ENCODE data around the gene EPS8L2. TPM values are rescaled to one million over a fixed set of nuclear protein-coding genes. Genes with fewer than 3 reads are reported as not detected.

Gene EPS8L2
- total and polyA plus RNA-seq, 9 of the 15 experiments (the other 6 are each of a cell fraction or from before 2014, with no cell fraction given), result 0.75 to 17.0 (median 3.7) TPM

DNA sequence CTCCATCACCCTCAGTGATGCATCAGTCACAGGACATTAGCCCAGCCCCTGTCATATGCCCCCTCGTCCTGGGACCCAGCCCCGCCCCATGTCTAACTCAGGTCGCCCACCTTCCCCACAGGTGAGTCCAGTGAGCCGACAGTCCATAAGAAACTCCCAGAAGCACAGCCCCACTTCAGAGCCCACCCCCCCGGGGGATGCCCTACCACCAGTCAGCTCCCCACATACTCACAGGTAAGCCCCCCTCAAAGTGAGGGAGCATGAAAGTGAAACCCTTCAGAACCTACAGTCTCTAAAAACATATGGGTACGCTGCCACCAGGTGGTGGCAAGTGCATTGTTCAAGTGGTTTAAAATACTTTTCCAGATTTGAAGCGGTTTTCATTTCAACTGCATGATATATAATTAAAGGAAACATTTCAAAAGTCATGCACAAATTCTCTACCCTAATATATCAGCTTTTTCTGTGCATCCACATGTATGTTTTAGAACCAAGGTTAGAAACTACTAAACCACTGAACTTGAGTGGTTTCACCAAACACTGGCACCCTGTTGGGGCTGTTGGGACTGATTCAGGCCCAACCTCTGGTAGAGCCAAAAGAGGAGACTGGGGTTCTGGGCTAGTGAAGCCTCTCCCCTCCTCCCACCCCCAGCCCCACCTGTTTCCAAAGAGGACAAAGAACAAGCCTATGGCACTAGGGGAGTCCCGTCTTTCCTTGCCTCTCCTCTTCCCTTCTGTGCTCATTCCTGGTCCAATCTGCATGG lies 17.3 kb downstream of the EPS8L2 start:
- DNase-seq (ENCODE audit: extremely low read depth in 1 of 4, low spot score in 3 of 4) (peak in 2 of 4 experiments; percentile 41 to 71), FAIRE-seq (peak; percentile 92), ATAC-seq (no peak)
- CTCF ChIA-PET (ENCODE audit: low intra/inter-chr PET ratio), result interaction anchor here (0.7 to 2.9 kb wide), 3 partner anchors 25 to 60 kb away, joined by 4 to 16 read pairs (median 10); partner anchors contain the start of gene TMEM80
- Histone ChIP-seq H3K4me3 (no peak overlapping the region), H3K27me3 (ENCODE audit: control insufficient read depth in 2 of 2, insufficient read depth in 2 of 2, low read length in 2 of 2) (no peaks in the 10 kb centered on the region; a peak in 1 of 5 replicates), H4K20me1 (replicated peaks; ENCODE audit: control insufficient read depth, insufficient read depth, low read length) (no peaks in the 10 kb centered on the region; the same call in 1 of the 2 replicates), H3K9me1 (ENCODE audit: control insufficient read depth, insufficient read depth, low read length) (no peaks in the 10 kb centered on the region), H3K9me3 (replicated peaks; ENCODE audit: control insufficient read depth, insufficient read depth, low read depth, low read length) (no peaks in the 10 kb centered on the region), H2AFZ (ENCODE audit: low read depth, low read length) (no peak overlapping the region), H3K36me3 (ENCODE audit: control insufficient read depth, insufficient read depth, low read length) (no peaks in the 10 kb centered on the region), H3K79me2 (ENCODE audit: control insufficient read depth, insufficient read depth, low read length) (no peaks in the 10 kb centered on the region; the same call in 1 of the 3 replicates), H3K4me1 (replicated peaks in 1 of 2; ENCODE audit: control insufficient read depth in 2 of 2, insufficient read depth in 2 of 2, low read length in 2 of 2) (peaks cover 32 to 85% of the 10 kb centered on the region in 2 experiments), H3K4me2 (ENCODE audit: insufficient read depth, low read length) (no peak overlapping the region), H3K9ac (ENCODE audit: insufficient read depth in 1 of 2, low read depth in 2 of 2, low read length in 2 of 2) (no peak overlapping the region), H3K27ac (ENCODE audit: extremely low read depth, low read depth, low read length) (no peak overlapping the region)
- in situ Hi-C loops (cut with MboI) (no loop called here), intact Hi-C loops (cut with micrococcal nuclease) (loop anchor here (2.0 kb wide), 2 partner anchors 27 to 61 kb away; no protein-coding TSS in a partner anchor)
- no TSS peak for BruUV-seq (replicated peaks)
- POLR2A ChIA-PET, result interaction anchor here (0.5 to 1.5 kb wide), 2 partner anchors 24 to 743 kb away, joined by 3 to 5 read pairs; partner anchors contain the start of gene TALDO1
- WGBS (ENCODE audit: insufficient coverage, low coverage, missing lambda C conversion rate), result 33% methylated on average over 7 of the region's 8 CpGs
- TF ChIP-seq CREBBP (IDR thresholded peaks at IDR 0.05; ENCODE audit: low read depth, low read length) (no peak), PRMT5 (CRISPR knock-in tag; IDR thresholded peaks at IDR 0.05) (no peak), KHSRP (IDR thresholded peaks at IDR 0.05) (no peak), GATA2 (CRISPR knock-in tag; IDR thresholded peaks at IDR 0.05) (no peak), SIX5 (IDR thresholded peaks at IDR 0.05; ENCODE audit: borderline replicate concordance in 1 of 2, insufficient read depth in 1 of 2, low read depth in 1 of 2, low read length in 2 of 2) (no peak), ZFP36 (IDR thresholded peaks at IDR 0.05; ENCODE audit: low read depth, low read length, partially characterized antibody) (peak; percentile 46), ELF2 (CRISPR knock-in tag; IDR thresholded peaks at IDR 0.05) (no peak), ZNF707 (CRISPR knock-in tag; conservative IDR thresholded peaks at IDR 0.05) (no peak), BRF1 (IDR thresholded peaks at IDR 0.05; ENCODE audit: borderline replicate concordance, extremely low read depth, insufficient read length) (no peak)
- TF ChIP-seq, protein P1, sequence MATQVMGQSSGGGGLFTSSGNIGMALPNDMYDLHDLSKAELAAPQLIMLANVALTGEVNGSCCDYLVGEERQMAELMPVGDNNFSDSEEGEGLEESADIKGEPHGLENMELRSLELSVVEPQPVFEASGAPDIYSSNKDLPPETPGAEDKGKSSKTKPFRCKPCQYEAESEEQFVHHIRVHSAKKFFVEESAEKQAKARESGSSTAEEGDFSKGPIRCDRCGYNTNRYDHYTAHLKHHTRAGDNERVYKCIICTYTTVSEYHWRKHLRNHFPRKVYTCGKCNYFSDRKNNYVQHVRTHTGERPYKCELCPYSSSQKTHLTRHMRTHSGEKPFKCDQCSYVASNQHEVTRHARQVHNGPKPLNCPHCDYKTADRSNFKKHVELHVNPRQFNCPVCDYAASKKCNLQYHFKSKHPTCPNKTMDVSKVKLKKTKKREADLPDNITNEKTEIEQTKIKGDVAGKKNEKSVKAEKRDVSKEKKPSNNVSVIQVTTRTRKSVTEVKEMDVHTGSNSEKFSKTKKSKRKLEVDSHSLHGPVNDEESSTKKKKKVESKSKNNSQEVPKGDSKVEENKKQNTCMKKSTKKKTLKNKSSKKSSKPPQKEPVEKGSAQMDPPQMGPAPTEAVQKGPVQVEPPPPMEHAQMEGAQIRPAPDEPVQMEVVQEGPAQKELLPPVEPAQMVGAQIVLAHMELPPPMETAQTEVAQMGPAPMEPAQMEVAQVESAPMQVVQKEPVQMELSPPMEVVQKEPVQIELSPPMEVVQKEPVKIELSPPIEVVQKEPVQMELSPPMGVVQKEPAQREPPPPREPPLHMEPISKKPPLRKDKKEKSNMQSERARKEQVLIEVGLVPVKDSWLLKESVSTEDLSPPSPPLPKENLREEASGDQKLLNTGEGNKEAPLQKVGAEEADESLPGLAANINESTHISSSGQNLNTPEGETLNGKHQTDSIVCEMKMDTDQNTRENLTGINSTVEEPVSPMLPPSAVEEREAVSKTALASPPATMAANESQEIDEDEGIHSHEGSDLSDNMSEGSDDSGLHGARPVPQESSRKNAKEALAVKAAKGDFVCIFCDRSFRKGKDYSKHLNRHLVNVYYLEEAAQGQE (IDR thresholded peaks at IDR 0.05; ENCODE audit: borderline replicate concordance), result peak; percentile 63
- TF ChIP-seq, protein P1 (CRISPR knock-in tag; IDR thresholded peaks at IDR 0.05; ENCODE audit: low read depth), result no peak
- TF ChIP-seq, protein P2, sequence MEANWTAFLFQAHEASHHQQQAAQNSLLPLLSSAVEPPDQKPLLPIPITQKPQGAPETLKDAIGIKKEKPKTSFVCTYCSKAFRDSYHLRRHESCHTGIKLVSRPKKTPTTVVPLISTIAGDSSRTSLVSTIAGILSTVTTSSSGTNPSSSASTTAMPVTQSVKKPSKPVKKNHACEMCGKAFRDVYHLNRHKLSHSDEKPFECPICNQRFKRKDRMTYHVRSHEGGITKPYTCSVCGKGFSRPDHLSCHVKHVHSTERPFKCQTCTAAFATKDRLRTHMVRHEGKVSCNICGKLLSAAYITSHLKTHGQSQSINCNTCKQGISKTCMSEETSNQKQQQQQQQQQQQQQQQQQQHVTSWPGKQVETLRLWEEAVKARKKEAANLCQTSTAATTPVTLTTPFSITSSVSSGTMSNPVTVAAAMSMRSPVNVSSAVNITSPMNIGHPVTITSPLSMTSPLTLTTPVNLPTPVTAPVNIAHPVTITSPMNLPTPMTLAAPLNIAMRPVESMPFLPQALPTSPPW (CRISPR knock-in tag; IDR thresholded peaks at IDR 0.05), result peak; percentile 24; the same call in 1 of the 2 replicates
